SK-N-SH treated with all-trans-retinoic acid at 6 μM for 48 hours (cell line): ENCODE measurements around the gene GIMAP8.

Source experiments
- ATAC-seq: fragments of 200-7000 bp; cut with Tn5 transposase; 3 replicates; pipeline ENCODE4 v1.9.1; 2020; ENCODE audit warnings: mild to moderate bottlenecking, moderate library complexity
- BACH2 ChIP-seq: fragments of 250-450 bp; sonication (Bioruptor Pico); IDR thresholded peaks from 2 replicates; pipeline ENCODE4 v1.9.0; 2021; ENCODE audit warnings: mild to moderate bottlenecking, borderline replicate concordance
- CSDC2 ChIP-seq: fragments of 250-450 bp; sonication (Bioruptor Pico); IDR thresholded peaks from 2 replicates; pipeline ENCODE4 v1.5.0; 2020; ENCODE audit warnings: mild to moderate bottlenecking, moderate library complexity
- CSRNP3 ChIP-seq: fragments of 250-450 bp; sonication (Bioruptor Pico); IDR thresholded peaks from 2 replicates; pipeline ENCODE4 v1.5.1; 2021; ENCODE audit warnings: mild to moderate bottlenecking, moderate library complexity
- ESRRG ChIP-seq: fragments of 250-450 bp; sonication (Bioruptor Pico); IDR thresholded peaks from 2 replicates; pipeline ENCODE4 v1.6.1; 2021; ENCODE audit warnings: mild to moderate bottlenecking
- ISL1 ChIP-seq: fragments of 250-450 bp; sonication (Bioruptor Pico); IDR thresholded peaks from 2 replicates; pipeline ENCODE4 v2.1.2; 2022; ENCODE audit warnings: mild to moderate bottlenecking, moderate library complexity
- OSR1 ChIP-seq: fragments of 250-450 bp; sonication (Bioruptor Pico); IDR thresholded peaks from 2 replicates; pipeline ENCODE4 v1.8.0; 2022; ENCODE audit warnings: moderate library complexity, mild to moderate bottlenecking, inconsistent platforms
- PATZ1 ChIP-seq: fragments of 250-450 bp; sonication (Bioruptor Pico); IDR thresholded peaks from 2 replicates; pipeline ENCODE4 v1.8.0; 2020; ENCODE audit warnings: mild to moderate bottlenecking, moderate library complexity, borderline replicate concordance
- POU6F1 ChIP-seq: fragments of 250-450 bp; sonication (Bioruptor Pico); IDR thresholded peaks from 2 replicates; pipeline ENCODE4 v1.8.0; 2021; ENCODE audit warnings: low read depth, mild to moderate bottlenecking, moderate library complexity, borderline replicate concordance
- PPARA ChIP-seq: fragments of 250-450 bp; sonication (Bioruptor Pico); IDR thresholded peaks from 2 replicates; pipeline ENCODE4 v1.5.0; 2020; ENCODE audit warnings: mild to moderate bottlenecking, borderline replicate concordance
- SNAI2 ChIP-seq: fragments of 250-450 bp; sonication (Bioruptor Pico); IDR thresholded peaks from 2 replicates; pipeline ENCODE4 v1.5.0; 2020; ENCODE audit warnings: mild to moderate bottlenecking, moderate library complexity
- TOX ChIP-seq: fragments of 250-450 bp; sonication (Bioruptor Pico); IDR thresholded peaks from 2 replicates; pipeline ENCODE4 v1.8.0; 2021; ENCODE audit warnings: mild to moderate bottlenecking, moderate library complexity, borderline replicate concordance
- TSHZ2 ChIP-seq: fragments of 250-450 bp; sonication (Bioruptor Pico); IDR thresholded peaks from 2 replicates; pipeline ENCODE4 v1.5.0; 2020; ENCODE audit warnings: mild to moderate bottlenecking, moderate library complexity
- ZC3H10 ChIP-seq: fragments of 250-450 bp; sonication (Bioruptor Pico); IDR thresholded peaks from 2 replicates; pipeline ENCODE4 v1.5.1; 2021; ENCODE audit warnings: mild to moderate bottlenecking, moderate library complexity
- ZFP3 ChIP-seq: fragments of 250-450 bp; sonication (Bioruptor Pico); IDR thresholded peaks from 2 replicates; pipeline ENCODE4 v1.5.0; 2020; ENCODE audit warnings: mild to moderate bottlenecking, moderate library complexity
- ZFP30 ChIP-seq: fragments of 450-650 bp; formaldehyde crosslinking; IDR thresholded peaks from 2 replicates; pipeline ENCODE4 v1.5.0; 2022; ENCODE audit warnings: mild to moderate bottlenecking, moderate library complexity
- ZNF565 ChIP-seq: fragments of 450-650 bp; formaldehyde crosslinking; conservative IDR thresholded peaks from 2 replicates; pipeline ENCODE4 v1.5.0; 2020; ENCODE audit warnings: low read depth, mild to moderate bottlenecking, moderate library complexity
- ZNF70 ChIP-seq: fragments of 450-650 bp; formaldehyde crosslinking; IDR thresholded peaks from 2 replicates; pipeline ENCODE4 v1.5.0; 2020; ENCODE audit warnings: mild to moderate bottlenecking, moderate library complexity
- ZNF8 ChIP-seq: fragments of 450-650 bp; formaldehyde crosslinking; IDR thresholded peaks from 2 replicates; pipeline ENCODE4 v1.5.0; 2020; ENCODE audit warnings: mild to moderate bottlenecking, moderate library complexity

The GIMAP8 gene

GRCh38 chr7:150450491-150451001 lies at the start of gene GIMAP8:
Gene GIMAP8, plus strand, starts transcription at chr7:150450630. Its CDS starts 16,069 bp downstream, at chr7:150466699.
- ATAC-seq, result no peak
- TF ChIP-seq ZFP30 (no peak), ZFP3 (CRISPR knock-in tag) (no peak), POU6F1 (CRISPR knock-in tag) (no peak), TOX (CRISPR knock-in tag) (no peak), ESRRG (CRISPR knock-in tag) (no peak), SNAI2 (CRISPR knock-in tag) (no peak), TSHZ2 (CRISPR knock-in tag) (no peak), ZNF565 (CRISPR knock-in tag) (no peak), OSR1 (no peak), ISL1 (CRISPR knock-in tag) (no peak), ZC3H10 (no peak), ZNF8 (CRISPR knock-in tag) (no peak), PATZ1 (no peak), CSRNP3 (CRISPR knock-in tag) (no peak)

- no peak for ATAC-seq
Measured at GRCh38 chr7:150400788-150401423, 49.5 kb upstream of the GIMAP8 start.

GRCh38 chr7:150401424-150401790 lies 49.0 kb upstream of the GIMAP8 start:
- TF ChIP-seq POU6F1 (CRISPR knock-in tag) (no peak), ISL1 (CRISPR knock-in tag) (no peak), PPARA (CRISPR knock-in tag) (no peak), ZNF70 (no peak), TOX (CRISPR knock-in tag) (no peak), BACH2 (CRISPR knock-in tag) (no peak), ZFP3 (CRISPR knock-in tag) (no peak), ZFP30 (no peak), PATZ1 (no peak), ESRRG (CRISPR knock-in tag) (no peak)
- no peak for ATAC-seq

More at GRCh38 chr7:150400788-150401423, 49.5 kb upstream of the GIMAP8 start:
- TF ChIP-seq CSDC2 (CRISPR knock-in tag), result no peak
